ENCODE measurements around the gene TMEM38B.
A peak's percentile ranks its signal among the peaks of the same experiment; 100 is the strongest.
"Not testable (repeated sequence)": the region's sequence is repeated elsewhere in the genome, so short reads cannot be mapped to it uniquely, and the experiment has no call there.

TMEM38B gene

GRCh38 chr9:105681724-105682123 is 12.6 kb upstream of the TMEM38B start:
- DNase-seq = no peak

- no peak for DNase-seq
These were observed 10.6 kb upstream of the TMEM38B start for GRCh38 chr9:105683688-105684275.

- DNase-seq = no peak
These were observed 7.4 kb upstream of the TMEM38B start for GRCh38 chr9:105686936-105687335.

GRCh38 chr9:105690742-105691141 is 3.6 kb upstream of the TMEM38B start:
- DNase-seq = no peak

GRCh38 chr9:105693435-105694189 is 729 bp upstream of the TMEM38B start:
- no peak for DNase-seq

GRCh38 chr9:105694848-105695581 is 674 bp downstream of the TMEM38B start:
- DNase-seq = peak; percentile 15 to 83

- DNase-seq = no peak
These were observed 2.0 kb downstream of the TMEM38B start for GRCh38 chr9:105696219-105696793.

GRCh38 chr9:105697871-105698270 is 3.5 kb downstream of the TMEM38B start:
- DNase-seq = no peak

GRCh38 chr9:105698348-105698870 is 4.1 kb downstream of the TMEM38B start:
- no peak for DNase-seq

GRCh38 chr9:105700668-105701067 is 6.3 kb downstream of the TMEM38B start:
- no peak for DNase-seq

GRCh38 chr9:105701145-105701544 is 6.8 kb downstream of the TMEM38B start:
- DNase-seq = no peak

- DNase-seq = no peak
These were observed 7.9 kb downstream of the TMEM38B start for GRCh38 chr9:105702207-105702606.

- not testable (repeated sequence) for DNase-seq
These were observed 9.3 kb downstream of the TMEM38B start for GRCh38 chr9:105703638-105704037.

- DNase-seq = no peak
These were observed 11.8 kb downstream of the TMEM38B start for GRCh38 chr9:105706156-105706555.

- peak in 1 of 2 donors; percentile 13 for DNase-seq
These were observed 14.1 kb downstream of the TMEM38B start for GRCh38 chr9:105708405-105708804.

- no peak for DNase-seq
These were observed 16.3 kb downstream of the TMEM38B start for GRCh38 chr9:105710638-105711037.

- DNase-seq = no peak
These were observed 17.5 kb downstream of the TMEM38B start for GRCh38 chr9:105711867-105712266.

- DNase-seq = no peak
These were observed 18.0 kb downstream of the TMEM38B start for GRCh38 chr9:105712297-105712696.

GRCh38 chr9:105712773-105713172 is 18.4 kb downstream of the TMEM38B start:
- DNase-seq = no peak

GRCh38 chr9:105713260-105714019 is 19.1 kb downstream of the TMEM38B start:
- DNase-seq = no peak

- no peak for DNase-seq
These were observed 19.6 kb downstream of the TMEM38B start for GRCh38 chr9:105714020-105714331.

- no peak for DNase-seq
These were observed 21.8 kb downstream of the TMEM38B start for GRCh38 chr9:105716146-105716545.

GRCh38 chr9:105722099-105722498 is 27.8 kb downstream of the TMEM38B start:
- no peak for DNase-seq
